Duodenal mucosa (tissue), 2 donors: ENCODE measurements around the gene PTGFRN.

Experiments used
- H3K27ac ChIP-seq: one replicate; pipeline ENCODE4 v1.7.0; 2013; ENCODE audit warnings: low read depth, low read length
- H3K27me3 ChIP-seq, 2 donors: one replicate each; pipeline ENCODE4 v1.7.0; 2013; ENCODE audit warnings: low read length in 2 of 2, control low read depth in 1 of 2; ENCODE audit not compliant: insufficient read depth in 2 of 2, control insufficient read depth in 1 of 2
- H3K36me3 ChIP-seq, 2 donors: one replicate each; pipeline ENCODE4 v1.7.0; 2013; ENCODE audit warnings: low read length in 2 of 2, control low read depth in 1 of 2; ENCODE audit not compliant: insufficient read depth in 2 of 2, control insufficient read depth in 1 of 2
- H3K4me1 ChIP-seq, 2 donors: one replicate each; pipeline ENCODE4 v1.7.0; 2013; ENCODE audit warnings: low read length in 2 of 2, control low read depth in 1 of 2; ENCODE audit not compliant: insufficient read depth in 2 of 2, control insufficient read depth in 1 of 2
- H3K4me3 ChIP-seq, 2 donors: one replicate each; pipeline ENCODE4 v1.7.0; 2013; ENCODE audit warnings: low read length in 2 of 2, low read depth in 1 of 2
- H3K9ac ChIP-seq, 2 donors: one replicate each; pipeline ENCODE4 v1.7.0; 2013; ENCODE audit warnings: low read length in 2 of 2, low read depth in 1 of 2
- H3K9me3 ChIP-seq, 2 donors: one replicate each; pipeline ENCODE4 v1.7.0; 2013; ENCODE audit warnings: low read length in 2 of 2, control low read depth in 1 of 2; ENCODE audit not compliant: control insufficient read depth in 1 of 2

Gene PTGFRN

GRCh38 chr1:116940814-116941599 lies 31.3 kb downstream of the PTGFRN start:
- Histone ChIP-seq H3K9me3 (no peaks in the 10 kb centered on the region), H3K27me3 (no peaks in the 10 kb centered on the region), H3K4me1 (peaks cover 7 to 14% of the 10 kb centered on the region in 2 donors), H3K36me3 (peaks cover 0 to 18% of the 10 kb centered on the region in 2 donors), H3K4me3 (no peak overlapping the region), H3K27ac (no peak overlapping the region), H3K9ac (no peak overlapping the region)

DNA sequence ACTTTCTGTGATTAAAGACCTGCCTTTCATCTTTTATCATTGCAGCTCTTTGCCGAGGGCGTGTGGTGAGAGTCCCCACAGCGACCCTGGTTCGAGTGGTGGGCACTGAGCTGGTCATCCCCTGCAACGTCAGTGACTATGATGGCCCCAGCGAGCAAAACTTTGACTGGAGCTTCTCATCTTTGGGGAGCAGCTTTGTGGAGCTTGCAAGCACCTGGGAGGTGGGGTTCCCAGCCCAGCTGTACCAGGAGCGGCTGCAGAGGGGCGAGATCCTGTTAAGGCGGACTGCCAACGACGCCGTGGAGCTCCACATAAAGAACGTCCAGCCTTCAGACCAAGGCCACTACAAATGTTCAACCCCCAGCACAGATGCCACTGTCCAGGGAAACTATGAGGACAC lies 32.0 kb downstream of the PTGFRN start:
- Histone ChIP-seq H3K9ac (no peak overlapping the region), H3K4me3 (no peak overlapping the region), H3K36me3 (peaks cover 0 to 20% of the 10 kb centered on the region in 2 donors), H3K9me3 (no peaks in the 10 kb centered on the region), H3K27ac (no peak overlapping the region), H3K27me3 (no peaks in the 10 kb centered on the region), H3K4me1 (peaks cover 7 to 14% of the 10 kb centered on the region in 2 donors)

- H3K9me3 ChIP-seq = no peaks in the 10 kb centered on the region
- H3K4me3 ChIP-seq = no peak overlapping the region
- peaks cover 0 to 26% of the 10 kb centered on the region in 2 donors for H3K36me3 ChIP-seq
- H3K9ac ChIP-seq = no peak overlapping the region
- no peaks in the 10 kb centered on the region for H3K27me3 ChIP-seq
- H3K4me1 ChIP-seq = peaks cover 7 to 14% of the 10 kb centered on the region in 2 donors
- H3K27ac ChIP-seq = no peak overlapping the region
These were observed 32.6 kb downstream of the PTGFRN start for GRCh38 chr1:116942344-116942743.

DNA sequence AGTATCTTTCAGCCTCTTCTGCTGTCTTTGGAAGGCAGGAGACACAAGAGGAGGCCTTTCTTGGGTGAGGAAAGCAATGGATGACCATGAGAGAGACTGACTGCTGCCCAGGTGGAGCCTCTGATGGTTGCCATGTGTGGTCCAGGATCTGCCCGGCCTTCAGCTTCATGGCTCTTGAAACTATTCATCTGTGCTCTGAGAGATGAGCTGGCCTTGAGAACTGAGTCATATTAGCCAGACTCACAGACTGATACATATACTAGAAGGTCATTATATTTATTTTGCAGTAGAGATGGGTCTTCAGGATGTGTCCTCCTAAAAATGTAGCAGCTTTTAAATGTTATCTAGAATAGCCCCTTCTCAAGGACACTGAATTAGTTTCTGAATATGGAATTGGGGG lies 33.7 kb downstream of the PTGFRN start:
- no peaks in the 10 kb centered on the region for H3K27me3 ChIP-seq
- H3K36me3 ChIP-seq = peaks cover 0 to 34% of the 10 kb centered on the region in 2 donors
- H3K9me3 ChIP-seq = no peaks in the 10 kb centered on the region
- H3K27ac ChIP-seq = no peak overlapping the region
- H3K4me1 ChIP-seq = peaks cover 7 to 14% of the 10 kb centered on the region in 2 donors
- H3K4me3 ChIP-seq = no peak overlapping the region
- H3K9ac ChIP-seq = no peak overlapping the region

DNA sequence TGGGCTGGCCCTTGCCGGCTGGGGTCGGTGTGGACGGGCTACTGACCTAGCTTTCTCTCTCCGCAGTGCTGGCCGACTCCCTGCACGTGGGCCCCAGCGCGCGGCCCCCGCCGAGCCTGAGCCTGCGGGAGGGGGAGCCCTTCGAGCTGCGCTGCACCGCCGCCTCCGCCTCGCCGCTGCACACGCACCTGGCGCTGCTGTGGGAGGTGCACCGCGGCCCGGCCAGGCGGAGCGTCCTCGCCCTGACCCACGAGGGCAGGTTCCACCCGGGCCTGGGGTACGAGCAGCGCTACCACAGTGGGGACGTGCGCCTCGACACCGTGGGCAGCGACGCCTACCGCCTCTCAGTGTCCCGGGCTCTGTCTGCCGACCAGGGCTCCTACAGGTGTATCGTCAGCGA lies 34.9 kb downstream of the PTGFRN start:
- no peak overlapping the region for H3K27ac ChIP-seq
- H3K36me3 ChIP-seq = peaks cover 4 to 46% of the 10 kb centered on the region in 2 donors
- no peak overlapping the region for H3K9ac ChIP-seq
- no peaks in the 10 kb centered on the region for H3K9me3 ChIP-seq
- H3K27me3 ChIP-seq = no peaks in the 10 kb centered on the region
- H3K4me3 ChIP-seq = no peak overlapping the region
- H3K4me1 ChIP-seq = peaks cover 4 to 7% of the 10 kb centered on the region in 2 donors

DNA sequence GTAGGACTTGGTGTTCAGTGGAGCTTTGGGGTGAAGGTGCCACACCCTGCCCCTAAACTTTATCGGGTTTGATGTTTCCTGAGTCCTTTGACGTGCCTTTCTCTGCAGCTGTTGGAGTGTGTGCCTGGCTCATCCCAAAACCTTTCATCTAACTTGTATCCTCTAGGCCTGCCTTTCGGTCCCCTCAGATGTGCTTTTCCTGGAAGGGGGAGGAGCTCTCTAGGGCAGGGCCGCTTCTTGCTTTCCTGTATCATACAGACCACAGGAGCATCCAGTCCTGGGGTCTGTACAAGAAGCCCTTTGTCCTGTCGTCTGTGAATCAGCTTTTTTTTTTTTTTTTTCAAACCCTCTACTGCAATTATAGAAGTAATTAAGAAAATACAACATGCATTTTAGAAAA lies 35.7 kb downstream of the PTGFRN start:
- H3K9ac ChIP-seq = no peak overlapping the region
- no peak overlapping the region for H3K27ac ChIP-seq
- H3K36me3 ChIP-seq = peaks cover 5 to 50% of the 10 kb centered on the region in 2 donors
- H3K4me3 ChIP-seq = no peak overlapping the region
- no peaks in the 10 kb centered on the region for H3K27me3 ChIP-seq
- no peaks in the 10 kb centered on the region for H3K9me3 ChIP-seq
- peaks cover under 1 to 4% of the 10 kb centered on the region in 2 donors for H3K4me1 ChIP-seq

GRCh38 chr1:116945996-116946395 lies 36.3 kb downstream of the PTGFRN start:
- H3K4me1 ChIP-seq = no peaks in the 10 kb centered on the region
- H3K9me3 ChIP-seq = no peaks in the 10 kb centered on the region
- no peak overlapping the region for H3K4me3 ChIP-seq
- H3K27me3 ChIP-seq = no peaks in the 10 kb centered on the region
- peaks cover 5 to 53% of the 10 kb centered on the region in 2 donors for H3K36me3 ChIP-seq
- H3K9ac ChIP-seq = no peak overlapping the region
- H3K27ac ChIP-seq = no peak overlapping the region

DNA sequence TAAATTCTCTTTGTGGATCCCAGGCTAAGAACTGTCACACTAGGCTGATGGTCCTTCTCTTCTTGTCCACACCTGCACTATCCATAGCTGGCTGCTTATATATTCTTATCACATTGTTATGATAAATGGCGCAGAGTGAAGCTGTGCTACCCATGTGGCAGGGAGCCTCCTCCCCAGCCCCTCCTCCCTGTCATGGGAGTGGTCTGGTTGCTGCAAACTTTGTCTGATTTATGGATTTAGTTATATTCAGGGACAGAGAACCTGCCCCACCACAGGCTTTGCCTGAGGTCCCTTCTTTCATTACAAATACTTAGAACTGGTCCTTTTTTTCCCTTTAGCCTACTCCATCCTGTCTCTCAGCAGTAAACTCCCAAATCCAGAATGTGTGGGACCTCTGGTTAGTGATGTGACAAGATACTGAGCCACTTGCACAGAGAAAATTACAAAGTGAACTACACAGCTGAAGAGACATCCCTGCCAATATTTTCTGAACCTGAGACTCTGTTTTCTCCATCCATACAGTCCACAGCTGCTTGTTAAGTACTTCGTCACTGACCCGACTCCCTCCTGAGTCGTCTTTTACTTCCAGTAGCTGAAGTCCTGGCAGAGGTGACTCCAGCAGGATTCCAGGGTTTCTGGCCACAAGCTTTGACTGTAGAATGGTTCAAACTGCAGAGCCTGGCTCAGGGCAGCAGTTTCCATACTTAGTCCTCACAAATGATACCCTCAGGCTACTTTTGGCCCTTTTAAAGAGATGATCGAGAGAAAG lies 37.6 kb downstream of the PTGFRN start:
- Histone ChIP-seq H3K36me3 (peaks cover 5 to 52% of the 10 kb centered on the region in 2 donors), H3K4me3 (no peak overlapping the region), H3K9me3 (no peaks in the 10 kb centered on the region), H3K27me3 (no peaks in the 10 kb centered on the region), H3K9ac (no peak overlapping the region), H3K27ac (no peak overlapping the region), H3K4me1 (no peaks in the 10 kb centered on the region)

GRCh38 chr1:116948046-116948445 lies 38.3 kb downstream of the PTGFRN start:
- Histone ChIP-seq H3K4me3 (no peak overlapping the region), H3K9ac (no peak overlapping the region), H3K27ac (no peak overlapping the region), H3K4me1 (peaks cover 1 to 6% of the 10 kb centered on the region in 2 donors), H3K36me3 (peaks cover 5 to 50% of the 10 kb centered on the region in 2 donors), H3K27me3 (no peaks in the 10 kb centered on the region), H3K9me3 (no peaks in the 10 kb centered on the region)

DNA sequence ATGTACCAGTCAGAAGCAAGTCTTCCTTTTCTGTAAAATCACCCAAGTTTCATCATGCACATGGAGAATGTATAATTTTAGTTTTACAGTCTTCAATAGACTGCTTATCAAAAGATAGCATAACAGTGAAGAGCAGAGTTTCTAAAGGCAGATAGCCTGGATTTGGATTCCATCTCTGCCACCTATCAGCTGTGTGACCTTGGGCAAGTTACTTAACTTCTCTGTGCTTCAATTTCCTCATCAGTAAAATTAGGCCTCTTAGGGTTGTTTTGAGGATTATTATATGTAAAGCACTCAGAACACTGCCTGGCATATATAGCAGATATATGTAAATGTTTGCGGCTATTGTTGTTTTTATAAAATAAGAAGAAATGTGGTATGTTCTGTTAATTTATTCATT lies 38.9 kb downstream of the PTGFRN start:
- Histone ChIP-seq H3K4me1 (peaks cover 6 to 11% of the 10 kb centered on the region in 2 donors), H3K4me3 (no peak overlapping the region), H3K9me3 (no peaks in the 10 kb centered on the region), H3K27ac (no peak overlapping the region), H3K36me3 (peaks cover 5 to 50% of the 10 kb centered on the region in 2 donors), H3K27me3 (no peaks in the 10 kb centered on the region), H3K9ac (no peak overlapping the region)
